NOMO-1 treated with DMSO at 0.1 percent for 48 hours (cell line): Measurements from ENCODE around the gene MIAT.
A peak's percentile ranks its signal among the peaks of the same experiment; 100 is the strongest.
"Not testable (repeated sequence)": the region's sequence is repeated elsewhere in the genome, so short reads cannot be mapped to it uniquely, and the experiment has no call there.

Experiments used
- DNase-seq: peaks from one replicate; lab custom pipeline; 2025; ENCODE audit not compliant: unreplicated experiment; lab: John Stamatoyannopoulos, UW

Gene MIAT

GRCh38 chr22:26656891-26657851 is at the start of gene MIAT:
Gene MIAT, plus strand, starts transcription at chr22:26657588.
- DNase-seq, result no peak

GRCh38 chr22:26608129-26608528 is 49.3 kb upstream of the MIAT start:
- DNase-seq, result no peak

- DNase-seq, result no peak
Observed at GRCh38 chr22:26609287-26609686, 48.1 kb upstream of the MIAT start.

GRCh38 chr22:26610072-26610958 is 47.1 kb upstream of the MIAT start:
- peak; percentile 52 for DNase-seq

- no peak for DNase-seq
Observed at GRCh38 chr22:26610996-26611395, 46.4 kb upstream of the MIAT start.

- no peak for DNase-seq
Observed at GRCh38 chr22:26612652-26613051, 44.7 kb upstream of the MIAT start.

- not testable (repeated sequence) for DNase-seq
Observed at GRCh38 chr22:26613753-26614152, 43.6 kb upstream of the MIAT start.

GRCh38 chr22:26614322-26614721 is 43.1 kb upstream of the MIAT start:
- no peak for DNase-seq

GRCh38 chr22:26615149-26615548 is 42.2 kb upstream of the MIAT start:
- DNase-seq, result no peak

GRCh38 chr22:26615830-26616435 is 41.5 kb upstream of the MIAT start:
- no peak for DNase-seq

- no peak for DNase-seq
Observed at GRCh38 chr22:26616650-26617049, 40.7 kb upstream of the MIAT start.

- peak; percentile 56 for DNase-seq
Observed at GRCh38 chr22:26617271-26618199, 39.9 kb upstream of the MIAT start, which contains the start of gene CRYBB1. Gene CRYBB1, minus strand, starts transcription at chr22:26618027. Its CDS starts 1,708 bp downstream, at chr22:26616319.

GRCh38 chr22:26618455-26618854 is 38.9 kb upstream of the MIAT start:
- DNase-seq, result no peak

- DNase-seq, result no peak
Observed at GRCh38 chr22:26619510-26619909, 37.9 kb upstream of the MIAT start.

GRCh38 chr22:26620197-26620596 is 37.2 kb upstream of the MIAT start:
- no peak for DNase-seq

GRCh38 chr22:26621663-26622062 is 35.7 kb upstream of the MIAT start, which contains the start of gene CRYBA4:
Gene CRYBA4, plus strand, starts transcription at chr22:26621963. Its CDS starts 634 bp downstream, at chr22:26622597.
- DNase-seq, result no peak

- no peak for DNase-seq
Observed at GRCh38 chr22:26623984-26624383, 33.4 kb upstream of the MIAT start.

GRCh38 chr22:26624803-26625202 is 32.6 kb upstream of the MIAT start:
- no peak for DNase-seq

- no peak for DNase-seq
Observed at GRCh38 chr22:26629988-26630761, 27.2 kb upstream of the MIAT start.
